NCI-H1694 (cell line): ENCODE results near the gene YJU2.
"Not testable (repeated sequence)": the region's sequence is repeated elsewhere in the genome, so short reads cannot be mapped to it uniquely, and the experiment has no call there.

Source experiments
- DNase-seq: peaks from one replicate; lab custom pipeline; 2025; lab: John Stamatoyannopoulos, UW

YJU2 gene

DNA sequence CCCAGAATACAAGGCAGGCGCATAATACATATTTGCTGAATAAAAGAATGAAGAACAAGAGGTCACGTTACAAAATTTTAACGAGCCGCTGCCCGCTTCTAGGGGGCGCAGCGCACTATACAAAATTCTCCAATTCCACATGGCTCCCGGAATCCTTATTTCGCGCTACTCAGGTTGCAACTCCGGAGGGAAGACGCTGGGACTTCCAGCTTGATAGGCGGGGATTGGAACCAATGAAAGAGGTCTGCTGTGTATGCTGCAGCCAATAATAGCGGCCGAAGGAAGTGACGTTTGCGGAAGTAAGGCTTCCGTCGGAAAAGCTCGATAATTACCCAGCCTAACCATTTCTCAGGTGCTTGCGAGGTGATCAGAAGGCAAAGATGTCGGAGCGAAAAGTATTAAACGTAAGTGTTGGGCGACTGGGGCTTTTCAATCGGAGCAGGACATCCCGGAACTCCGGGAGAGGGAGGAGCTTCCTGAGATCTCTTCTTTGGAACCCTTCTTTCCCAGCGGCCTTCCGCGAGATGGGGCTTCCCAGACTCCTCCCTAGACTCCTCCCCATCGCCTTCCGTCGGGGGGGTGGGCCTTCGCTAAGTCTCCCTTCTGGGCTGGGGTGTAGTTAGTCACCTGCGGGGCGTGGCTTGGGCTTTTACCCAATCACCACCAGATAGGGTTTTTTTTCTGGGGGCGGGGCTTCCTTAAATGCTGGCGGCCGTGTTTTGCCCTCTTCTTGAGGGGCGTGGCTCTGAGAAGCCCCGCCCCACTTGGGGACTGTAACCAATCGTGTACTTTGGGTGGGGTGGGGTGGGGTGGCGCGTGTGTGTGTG is at the start of gene YJU2:
TSS of gene YJU2 (plus strand) at position 314 of the 827 bp plus-strand sequence. CDS start at position 381, 67 bp downstream.
- peak; percentile 98 for DNase-seq

GRCh38 chr19:4197228-4197624 is 49.7 kb upstream of the YJU2 start:
- no peak for DNase-seq

DNA sequence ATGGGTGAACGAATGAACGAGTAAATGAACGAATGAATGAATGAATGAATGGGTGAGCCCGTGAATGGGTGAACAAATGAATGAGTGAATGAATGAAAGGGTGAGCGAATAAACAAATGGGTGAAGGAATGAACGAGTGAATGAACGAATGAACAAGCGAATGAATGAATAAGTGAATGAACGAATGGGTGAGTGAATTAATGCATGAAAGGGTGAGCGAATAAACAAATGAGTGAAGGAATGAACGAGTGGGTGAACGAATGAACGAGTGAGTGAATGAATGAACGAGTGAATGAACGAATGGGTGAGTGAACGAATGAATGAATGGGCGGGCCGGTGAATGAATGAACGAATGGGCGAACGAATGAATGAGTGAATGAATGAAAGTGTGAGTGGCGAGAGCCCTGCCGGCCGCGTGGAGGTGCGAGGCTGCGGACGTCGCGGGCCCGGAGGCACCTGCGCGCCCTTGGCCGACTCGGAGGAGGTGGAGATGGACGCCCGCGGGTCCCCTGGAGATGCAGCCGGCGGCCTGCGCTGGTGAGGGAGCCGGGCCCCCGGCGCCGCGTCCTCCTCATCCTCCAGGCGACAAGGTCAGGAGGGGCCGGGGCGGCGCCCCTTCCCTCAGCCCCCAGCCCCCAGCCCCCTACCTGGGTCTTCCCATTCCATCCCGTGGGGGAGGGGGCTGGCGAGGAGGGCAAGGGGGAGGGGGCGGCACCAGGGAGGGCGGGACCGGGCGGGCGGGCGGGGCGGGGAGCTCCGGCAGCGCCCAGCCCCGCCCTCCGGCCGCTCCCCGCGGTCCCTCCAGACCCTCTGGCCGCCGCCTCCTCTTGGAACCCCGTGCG is 49.0 kb upstream of the YJU2 start:
- DNase-seq: no peak

DNA sequence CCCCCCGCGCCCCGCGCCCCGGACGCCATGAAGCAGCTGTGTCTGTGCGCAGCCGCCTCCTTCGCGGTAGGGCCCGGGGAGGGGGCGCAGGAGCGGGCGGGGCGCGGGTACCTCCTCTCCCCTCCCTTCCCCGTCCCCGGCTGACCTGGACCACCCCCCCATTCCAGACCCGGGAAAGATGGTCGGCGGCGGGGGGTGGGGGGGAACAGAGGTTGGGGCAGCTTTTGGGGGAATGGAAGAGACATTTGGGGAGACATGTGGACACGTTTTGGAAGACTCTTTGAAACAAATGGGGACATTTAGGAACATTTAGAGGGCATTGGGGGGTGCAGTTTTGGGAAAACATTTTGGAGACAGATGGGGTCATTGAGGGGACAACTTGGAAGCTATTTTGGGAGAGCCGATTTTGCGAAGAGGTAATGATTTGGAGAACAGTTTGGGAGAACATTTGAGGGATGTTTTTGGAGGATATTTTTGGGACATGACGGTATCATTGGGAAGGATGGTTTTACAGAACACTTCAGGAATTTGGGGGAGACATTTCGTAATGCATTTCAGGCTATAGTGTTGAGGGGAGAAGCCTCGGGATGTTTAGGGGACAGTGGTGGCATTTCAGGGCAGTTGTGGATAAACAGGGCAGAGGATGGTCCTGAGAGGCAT is 48.3 kb upstream of the YJU2 start:
- DNase-seq: no peak

DNA sequence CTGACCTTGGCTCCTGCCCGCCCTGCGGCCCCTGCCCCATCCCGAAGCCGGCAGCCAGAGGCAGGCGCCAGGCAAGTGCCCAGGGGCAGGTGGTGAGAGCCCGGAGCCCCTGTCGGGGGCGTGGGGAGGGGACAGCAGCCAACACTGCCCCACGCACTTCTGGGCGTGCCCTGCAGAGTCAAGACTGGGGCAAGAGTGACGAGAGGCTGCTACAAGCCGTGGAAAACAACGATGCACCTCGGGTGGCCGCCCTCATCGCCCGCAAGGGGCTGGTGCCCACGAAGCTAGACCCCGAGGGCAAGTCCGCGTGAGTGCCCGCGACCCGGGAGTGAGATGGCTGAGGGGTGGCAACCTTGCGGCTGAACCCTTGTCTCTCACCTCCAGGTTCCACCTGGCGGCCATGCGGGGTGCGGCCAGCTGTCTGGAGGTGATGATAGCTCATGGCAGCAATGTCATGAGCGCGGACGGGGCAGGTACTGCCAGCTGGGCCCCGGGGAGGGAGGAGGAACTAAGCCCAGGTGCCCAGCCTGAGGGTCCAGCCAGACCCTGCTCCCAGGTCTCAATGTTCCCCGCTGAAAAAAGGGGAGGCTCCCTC is 47.1 kb upstream of the YJU2 start:
- DNase-seq: no peak

DNA sequence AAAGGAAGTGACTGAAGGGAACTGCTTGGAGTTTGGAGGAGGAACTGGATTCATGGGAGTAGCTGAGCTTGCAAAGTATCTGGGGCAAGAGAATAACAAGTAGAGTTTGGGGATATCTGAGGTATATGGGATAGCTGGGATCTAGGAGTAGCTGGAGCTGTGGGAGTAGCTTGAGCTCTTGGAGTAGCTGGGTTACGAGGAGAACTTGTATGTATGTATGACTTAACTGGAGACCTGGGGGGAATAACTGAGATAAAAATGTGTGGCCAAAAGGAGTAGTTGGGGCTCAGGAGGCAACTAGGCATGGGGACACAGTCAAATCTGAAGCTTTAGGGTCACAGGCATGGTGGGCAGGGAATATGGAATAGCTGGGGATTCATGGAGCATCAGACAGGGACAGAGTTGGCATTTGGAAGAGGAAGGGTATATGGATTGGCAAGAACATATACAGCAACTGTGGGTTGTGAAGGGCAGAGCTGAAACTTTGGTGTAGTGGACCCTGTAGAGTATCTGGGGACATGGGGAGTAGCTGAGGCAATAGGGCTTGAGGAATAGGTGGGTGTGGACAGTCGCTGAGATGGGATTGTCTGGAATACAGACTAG is 45.8 kb upstream of the YJU2 start:
- DNase-seq: no peak

GRCh38 chr19:4201798-4202197 is 45.1 kb upstream of the YJU2 start:
- no peak for DNase-seq

DNA sequence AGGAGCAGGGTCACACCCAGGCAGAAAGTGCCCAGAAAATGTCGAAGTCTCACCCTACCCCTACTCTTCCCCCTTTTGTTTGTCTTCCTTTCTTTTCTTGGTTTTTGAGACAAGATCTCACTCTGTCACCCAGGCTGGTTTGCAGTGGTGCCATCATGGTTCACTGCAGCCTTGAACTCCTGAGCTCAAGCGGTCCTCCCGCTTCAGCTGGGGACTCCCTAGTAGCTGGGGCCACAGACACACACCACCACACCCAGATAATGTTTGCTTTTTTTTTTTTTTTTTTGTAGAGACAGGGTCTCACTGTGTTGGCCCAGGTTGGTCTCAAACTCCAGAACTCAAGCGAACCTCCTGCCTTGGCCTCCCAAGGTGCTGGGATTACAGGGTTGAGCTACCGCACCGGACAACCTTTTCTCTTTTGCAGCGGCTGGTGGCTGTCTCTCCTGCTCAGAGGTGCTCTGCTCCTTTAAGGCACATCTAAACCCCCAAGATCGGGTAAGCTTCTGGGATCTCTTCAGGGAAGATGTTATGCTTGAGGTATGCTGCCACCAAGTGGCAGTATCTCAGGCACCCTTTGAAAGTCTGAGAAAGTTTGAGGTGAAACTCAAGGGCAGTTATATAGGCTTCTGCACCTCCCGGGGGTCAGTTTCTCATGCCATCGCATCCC is 39.9 kb upstream of the YJU2 start:
- no peak for DNase-seq

DNA sequence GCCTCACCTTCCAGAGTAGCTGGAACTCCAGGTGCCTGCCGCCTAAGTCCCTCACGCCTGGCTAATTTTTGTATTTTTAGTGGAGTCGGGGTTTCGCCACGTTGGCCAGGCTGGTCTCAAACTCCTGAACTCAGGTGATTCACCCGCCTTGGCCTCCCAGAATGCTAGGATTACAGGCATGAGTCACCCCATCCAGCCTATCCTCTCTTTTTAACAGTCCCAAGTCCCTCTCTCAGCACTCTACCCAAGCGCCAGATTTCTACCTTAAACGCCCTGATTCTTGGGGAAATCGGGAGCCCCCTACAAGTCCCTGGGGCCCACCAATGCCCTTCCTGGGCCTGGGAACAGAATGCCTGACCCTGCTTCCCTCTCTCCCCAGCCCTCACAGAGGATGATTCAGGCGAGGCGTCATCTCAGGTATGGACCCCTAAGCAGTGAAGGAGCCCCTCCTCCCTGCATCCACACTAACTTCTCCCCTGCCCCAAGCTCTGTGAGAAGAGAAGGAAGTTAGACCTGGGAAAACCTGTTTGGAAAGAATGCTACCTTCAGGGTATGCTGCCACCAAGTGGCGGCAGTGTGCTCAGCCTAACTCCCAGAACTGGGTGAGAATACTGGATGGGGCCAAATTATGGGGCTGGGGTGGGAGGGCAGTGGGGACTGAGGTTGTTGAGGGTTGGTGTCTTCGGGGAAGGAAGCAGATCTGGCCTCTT is 38.3 kb upstream of the YJU2 start:
- DNase-seq: no peak

DNA sequence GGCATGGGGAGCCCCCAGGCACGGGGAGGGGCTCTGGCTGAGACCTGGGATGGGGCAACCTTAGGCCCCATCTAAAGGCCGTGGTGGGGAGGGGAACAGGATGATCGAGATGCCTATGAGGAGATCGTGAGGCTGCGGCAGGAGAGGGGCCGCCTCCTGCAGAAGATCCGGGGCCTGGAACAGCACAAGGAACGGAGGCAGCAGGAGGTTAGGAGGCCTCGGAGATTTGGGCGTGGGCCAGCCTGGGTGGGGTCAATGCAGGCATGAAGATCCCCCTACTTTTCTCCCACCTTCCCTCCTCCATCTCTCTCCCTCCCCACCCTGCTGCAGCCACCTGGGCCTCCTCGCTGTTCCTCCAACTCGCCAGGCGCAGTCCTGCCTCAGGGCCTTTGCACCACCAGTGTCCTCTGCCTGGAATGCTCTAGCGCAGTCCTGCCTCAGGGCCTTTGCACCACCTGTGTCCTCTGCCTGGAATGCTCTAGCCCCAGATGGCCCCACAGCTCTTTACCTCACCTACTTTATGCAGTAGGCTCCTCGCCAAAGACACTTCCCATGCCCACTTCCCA is 36.6 kb upstream of the YJU2 start:
- no peak for DNase-seq

DNA sequence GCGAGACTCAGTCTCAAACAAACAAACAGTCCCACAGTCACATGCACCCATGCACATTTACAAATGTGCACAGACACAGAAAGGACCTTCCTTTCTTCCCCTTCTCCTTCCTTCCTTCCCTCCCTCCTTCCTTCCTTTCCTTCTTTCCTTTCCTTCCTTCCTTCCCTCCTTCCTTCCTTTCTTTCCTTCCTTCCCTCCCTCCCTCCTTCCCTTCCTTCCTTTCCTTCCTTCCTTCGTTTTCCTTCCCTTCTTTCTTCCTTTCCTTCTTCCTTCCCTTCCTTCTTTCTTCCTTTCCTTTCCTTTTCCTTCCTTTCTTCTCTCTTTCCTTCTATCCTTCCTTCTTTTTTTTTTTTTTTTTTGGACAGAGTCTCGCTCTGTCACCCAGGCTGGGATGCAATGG is 33.8 kb upstream of the YJU2 start:
- no peak for DNase-seq

GRCh38 chr19:4215807-4216206 is 31.1 kb upstream of the YJU2 start:
- no peak for DNase-seq

DNA sequence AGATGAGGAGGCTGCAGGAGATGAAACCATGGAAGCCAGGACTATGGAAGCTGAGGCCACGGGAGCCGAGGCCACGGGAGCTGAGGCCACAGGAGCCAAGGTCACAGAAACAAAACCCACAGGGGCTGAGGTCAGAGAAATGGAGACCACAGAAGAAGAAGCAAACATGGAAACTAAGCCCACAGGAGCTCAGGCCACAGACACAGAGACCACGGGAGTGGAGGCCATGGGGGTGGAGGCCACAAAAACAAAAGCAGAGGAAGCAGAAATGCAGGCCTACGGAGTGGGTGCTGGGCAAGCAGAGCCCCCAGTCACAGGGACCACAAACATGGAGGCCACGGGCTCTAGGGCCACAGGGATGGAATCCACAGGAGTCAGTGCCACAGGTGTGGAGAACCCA is 30.0 kb upstream of the YJU2 start:
- no peak for DNase-seq

GRCh38 chr19:4217429-4218264 is 29.2 kb upstream of the YJU2 start:
- no peak for DNase-seq

- DNase-seq: not testable (repeated sequence)
Observed at GRCh38 chr19:4218523-4218922, 28.4 kb upstream of the YJU2 start.

DNA sequence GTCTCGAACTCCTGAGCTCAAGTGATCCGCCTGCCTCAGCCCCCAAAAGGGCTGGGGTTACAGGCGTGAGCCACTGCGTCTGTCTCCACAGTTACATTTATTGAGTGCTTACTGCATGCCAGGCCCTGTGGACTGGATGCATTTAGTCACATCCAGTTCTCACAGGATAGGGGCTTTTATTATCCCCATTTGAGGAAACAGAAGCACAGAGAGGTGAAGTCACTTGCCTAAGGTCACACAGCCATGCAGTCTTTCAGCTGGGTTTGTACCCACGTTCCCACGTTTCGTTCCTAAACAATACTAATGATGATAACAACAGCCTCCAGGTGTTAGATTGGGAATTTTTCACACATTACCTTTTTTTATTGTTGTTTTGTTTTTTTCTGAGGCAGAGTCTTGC is 26.7 kb upstream of the YJU2 start:
- no peak for DNase-seq

DNA sequence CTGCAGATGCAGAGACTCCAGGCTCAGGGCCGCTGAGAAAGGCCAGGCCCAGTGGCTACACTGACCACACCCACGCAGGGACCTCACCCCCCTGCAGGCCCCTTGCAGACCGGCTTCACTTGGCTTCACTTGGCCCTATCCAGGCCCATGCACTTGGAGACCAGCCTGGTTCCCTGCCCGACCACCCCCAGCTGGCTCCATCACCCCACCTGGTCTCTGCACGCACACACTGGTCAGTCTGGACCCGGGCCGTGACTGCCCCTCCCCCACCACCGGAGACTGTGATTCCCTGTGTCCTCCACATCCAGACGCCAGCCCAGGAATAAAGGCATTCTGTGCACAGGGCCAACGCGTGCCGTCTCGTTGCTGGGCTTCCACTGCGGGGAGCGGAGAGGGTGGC is 22.4 kb upstream of the YJU2 start:
- no peak for DNase-seq

GRCh38 chr19:4225885-4226284 is 21.0 kb upstream of the YJU2 start:
- no peak for DNase-seq

GRCh38 chr19:4227771-4228170 is 19.1 kb upstream of the YJU2 start:
- no peak for DNase-seq
